Nephron progenitor cell (in vitro differentiated cells): Measurements from ENCODE around the gene EDNRA.

Experiments used
- DNase-seq: peaks from one replicate; pipeline ENCODE4 v3.0.0; 2021
- H3K27ac Mint-ChIP-seq: 2 replicates; pipeline ENCODE4 v1.8.0; 2021; ENCODE audit warnings: mild to moderate bottlenecking, moderate library complexity, mixed read lengths
- H3K27me3 Mint-ChIP-seq: 2 replicates; pipeline ENCODE4 v1.8.0; 2021; ENCODE audit warnings: mild to moderate bottlenecking, low read depth, mixed read lengths; ENCODE audit not compliant: poor library complexity
- H3K36me3 Mint-ChIP-seq: 2 replicates; pipeline ENCODE4 v1.8.0; 2021; ENCODE audit warnings: low read depth, mixed read lengths
- H3K4me1 Mint-ChIP-seq: 2 replicates; pipeline ENCODE4 v1.8.0; 2021; ENCODE audit warnings: mixed read lengths
- H3K4me3 Mint-ChIP-seq: 2 replicates; pipeline ENCODE4 v1.8.0; 2021; ENCODE audit warnings: mild to moderate bottlenecking, moderate library complexity, mixed read lengths
- H3K9me3 Mint-ChIP-seq: 2 replicates; pipeline ENCODE4 v1.8.0; 2021; ENCODE audit warnings: mild to moderate bottlenecking, moderate library complexity, mixed read lengths
- TF ChIP-seq, protein P1 (sequence below): fragments of 200-600 bp; sonication (generic); IDR thresholded peaks from 2 replicates; pipeline ENCODE4 v1.5.0; 2021; ENCODE audit warnings: antibody characterized with exemption

Gene EDNRA

DNA sequence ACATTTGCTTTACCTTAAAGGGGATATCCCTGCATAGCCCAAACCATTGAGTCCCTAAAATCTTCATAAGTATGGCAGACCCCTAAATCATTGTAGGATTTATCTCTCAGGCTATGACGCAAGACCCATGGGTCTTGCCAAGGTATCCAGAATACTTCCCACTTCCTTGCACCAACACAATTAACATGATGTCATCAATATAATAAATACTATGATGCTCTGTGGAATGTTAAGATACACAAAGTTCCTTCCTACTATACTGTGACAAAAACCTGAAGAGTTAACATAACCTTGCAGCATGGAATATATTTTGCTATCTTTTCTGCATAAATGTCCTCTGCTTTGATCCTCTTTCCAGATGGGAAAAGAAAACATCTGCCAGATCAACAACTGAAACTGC lies 86.4 kb downstream of the EDNRA start:
- peaks cover 5% of the 10 kb centered on the region for H3K4me1 Mint-ChIP-seq
- H3K27me3 Mint-ChIP-seq = peaks cover 3% of the 10 kb centered on the region
- H3K27ac Mint-ChIP-seq = no peak overlapping the region
- no peak for DNase-seq
- peaks cover 20% of the 10 kb centered on the region for H3K9me3 Mint-ChIP-seq
- TF ChIP-seq, protein P1, sequence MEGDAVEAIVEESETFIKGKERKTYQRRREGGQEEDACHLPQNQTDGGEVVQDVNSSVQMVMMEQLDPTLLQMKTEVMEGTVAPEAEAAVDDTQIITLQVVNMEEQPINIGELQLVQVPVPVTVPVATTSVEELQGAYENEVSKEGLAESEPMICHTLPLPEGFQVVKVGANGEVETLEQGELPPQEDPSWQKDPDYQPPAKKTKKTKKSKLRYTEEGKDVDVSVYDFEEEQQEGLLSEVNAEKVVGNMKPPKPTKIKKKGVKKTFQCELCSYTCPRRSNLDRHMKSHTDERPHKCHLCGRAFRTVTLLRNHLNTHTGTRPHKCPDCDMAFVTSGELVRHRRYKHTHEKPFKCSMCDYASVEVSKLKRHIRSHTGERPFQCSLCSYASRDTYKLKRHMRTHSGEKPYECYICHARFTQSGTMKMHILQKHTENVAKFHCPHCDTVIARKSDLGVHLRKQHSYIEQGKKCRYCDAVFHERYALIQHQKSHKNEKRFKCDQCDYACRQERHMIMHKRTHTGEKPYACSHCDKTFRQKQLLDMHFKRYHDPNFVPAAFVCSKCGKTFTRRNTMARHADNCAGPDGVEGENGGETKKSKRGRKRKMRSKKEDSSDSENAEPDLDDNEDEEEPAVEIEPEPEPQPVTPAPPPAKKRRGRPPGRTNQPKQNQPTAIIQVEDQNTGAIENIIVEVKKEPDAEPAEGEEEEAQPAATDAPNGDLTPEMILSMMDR = no peak
- H3K36me3 Mint-ChIP-seq = no peaks in the 10 kb centered on the region
- H3K4me3 Mint-ChIP-seq = no peak overlapping the region

DNA sequence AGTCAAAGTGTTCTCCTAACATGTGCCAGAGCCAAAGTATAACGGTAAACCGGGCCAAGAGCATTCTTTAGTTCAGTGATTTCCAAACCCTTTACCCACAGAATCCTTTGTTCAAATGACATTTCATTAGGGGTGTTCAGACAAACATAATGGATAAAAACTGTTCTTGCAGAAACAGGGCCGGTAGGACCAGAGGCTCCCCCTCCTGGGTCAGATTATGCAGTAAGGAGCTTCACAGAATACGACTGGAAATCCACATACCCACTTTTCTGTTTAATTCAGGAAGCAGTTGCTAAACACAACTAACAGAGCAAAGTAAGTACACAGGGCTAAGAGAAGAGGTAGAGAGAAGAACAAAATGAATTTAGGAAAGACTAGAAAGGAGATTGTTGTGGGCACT lies 89.7 kb downstream of the EDNRA start:
- Mint-ChIP-seq H3K27me3 (peaks cover 7% of the 10 kb centered on the region), H3K36me3 (no peaks in the 10 kb centered on the region), H3K4me3 (no peak overlapping the region), H3K4me1 (peaks cover 5% of the 10 kb centered on the region), H3K9me3 (peaks cover 5% of the 10 kb centered on the region), H3K27ac (peak overlapping the region; percentile 6)
- DNase-seq = no peak
- TF ChIP-seq, protein P1 = no peak

DNA sequence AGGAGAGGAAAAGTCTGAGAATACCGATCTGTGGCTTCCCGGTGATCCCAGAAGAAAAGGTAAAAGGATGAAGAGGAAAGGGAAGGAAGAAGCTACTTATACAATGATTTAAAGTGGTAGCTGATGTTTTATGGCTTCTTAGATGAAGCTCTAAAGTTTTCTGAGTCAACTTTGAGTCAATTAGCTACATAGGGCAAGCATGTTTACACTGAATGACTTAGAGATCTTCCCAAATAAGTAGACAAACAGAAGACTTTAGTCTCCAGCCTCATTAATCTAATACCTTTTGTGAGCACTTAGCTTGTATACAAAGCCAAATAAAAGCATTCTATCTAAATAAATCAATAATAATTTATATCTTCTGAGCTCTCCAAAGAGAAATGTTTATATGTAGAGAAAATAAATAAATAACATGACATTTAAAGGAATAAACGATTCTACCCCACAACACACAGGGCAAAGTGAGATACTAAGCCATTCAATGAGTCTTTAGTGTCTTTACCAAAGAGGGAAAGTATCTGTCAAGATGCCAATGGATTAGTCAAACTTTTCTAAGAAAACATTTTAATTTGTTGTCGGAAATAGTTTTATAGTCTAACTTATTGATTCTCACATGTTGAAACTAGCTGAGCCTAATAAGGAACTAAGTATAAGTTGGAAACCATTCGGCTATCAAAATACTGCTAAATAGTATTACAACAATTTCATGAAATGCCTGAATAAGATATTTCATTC lies 90.3 kb downstream of the EDNRA start:
- TF ChIP-seq, protein P1 = no peak
- H3K4me3 Mint-ChIP-seq = no peak overlapping the region
- H3K4me1 Mint-ChIP-seq = peaks cover 5% of the 10 kb centered on the region
- H3K9me3 Mint-ChIP-seq = no peaks in the 10 kb centered on the region
- no peak overlapping the region for H3K27ac Mint-ChIP-seq
- no peaks in the 10 kb centered on the region for H3K36me3 Mint-ChIP-seq
- DNase-seq = no peak
- peaks cover 7% of the 10 kb centered on the region for H3K27me3 Mint-ChIP-seq

DNA sequence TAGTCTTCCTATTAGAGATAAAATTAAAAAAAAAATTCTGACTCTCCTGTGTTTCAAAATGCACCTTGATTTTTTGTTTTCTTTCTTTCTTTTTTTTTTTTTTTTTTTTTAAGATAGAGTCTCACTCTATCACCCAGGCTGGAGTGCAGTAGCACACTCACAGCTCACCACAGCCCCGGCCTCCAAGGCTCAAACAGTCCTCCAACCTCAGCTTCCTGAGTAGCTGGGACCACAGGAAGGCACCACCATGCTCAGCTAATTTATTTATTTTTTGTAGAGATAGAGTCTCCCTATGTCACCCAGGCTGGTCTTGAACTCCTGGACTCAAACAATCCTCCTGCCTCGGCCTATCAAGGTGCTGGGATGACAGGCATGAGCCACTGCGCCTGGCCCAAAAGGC lies 95.2 kb downstream of the EDNRA start:
- Mint-ChIP-seq H3K27me3 (peaks cover 4% of the 10 kb centered on the region), H3K9me3 (no peaks in the 10 kb centered on the region), H3K27ac (no peak overlapping the region), H3K36me3 (no peaks in the 10 kb centered on the region), H3K4me1 (peaks cover 11% of the 10 kb centered on the region), H3K4me3 (no peak overlapping the region)
- TF ChIP-seq, protein P1 = no peak
- DNase-seq = no peak

DNA sequence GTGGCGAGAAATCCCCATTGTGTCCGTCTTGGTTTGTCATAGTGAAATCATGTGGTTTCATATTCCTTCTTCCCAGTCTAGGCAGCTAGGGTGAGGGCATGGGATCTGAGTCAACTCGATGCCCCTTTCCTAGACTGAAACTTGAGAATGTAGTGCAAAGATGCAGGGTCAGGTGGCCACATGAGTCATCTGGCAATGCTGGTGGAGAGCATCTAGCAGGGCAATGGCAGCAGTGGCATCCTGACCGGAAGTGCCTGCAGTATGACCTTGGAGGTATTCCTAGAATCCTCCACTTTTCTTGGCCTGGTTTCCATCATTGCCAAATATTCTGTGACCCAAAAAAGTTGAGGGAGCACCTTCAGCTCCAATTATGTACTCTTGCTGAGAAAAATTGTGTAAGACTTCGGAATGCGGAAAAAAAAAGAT lies 97.2 kb downstream of the EDNRA start:
- Mint-ChIP-seq H3K9me3 (no peaks in the 10 kb centered on the region), H3K4me1 (peaks cover 16% of the 10 kb centered on the region), H3K27ac (no peak overlapping the region), H3K36me3 (no peaks in the 10 kb centered on the region), H3K27me3 (no peaks in the 10 kb centered on the region), H3K4me3 (no peak overlapping the region)
- TF ChIP-seq, protein P1 = no peak
- DNase-seq = no peak

DNA sequence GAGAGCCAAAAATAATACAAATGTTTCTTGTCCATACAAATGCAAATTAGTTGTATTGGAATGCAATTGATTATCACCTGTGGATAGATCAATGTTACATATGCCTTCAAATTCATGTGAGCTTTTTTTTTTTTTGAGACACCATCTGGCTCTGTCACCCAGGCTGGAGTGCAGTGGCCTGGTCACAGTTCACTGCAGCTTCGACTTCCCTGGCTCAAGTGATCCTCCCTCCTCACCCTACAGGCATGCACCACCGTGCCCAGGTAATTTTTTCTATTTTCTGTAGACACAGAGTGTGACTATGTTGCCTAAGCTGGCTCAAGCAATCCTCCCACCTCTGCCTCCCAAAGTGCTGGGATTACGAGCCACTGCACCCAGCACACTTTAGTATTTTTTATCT lies 97.7 kb downstream of the EDNRA start:
- no peaks in the 10 kb centered on the region for H3K27me3 Mint-ChIP-seq
- no peak overlapping the region for H3K4me3 Mint-ChIP-seq
- TF ChIP-seq, protein P1 = no peak
- no peak for DNase-seq
- no peaks in the 10 kb centered on the region for H3K9me3 Mint-ChIP-seq
- peaks cover 16% of the 10 kb centered on the region for H3K4me1 Mint-ChIP-seq
- H3K27ac Mint-ChIP-seq = no peak overlapping the region
- no peaks in the 10 kb centered on the region for H3K36me3 Mint-ChIP-seq
